ENCODE results near the gene PKHD1. TPM values are rescaled to one million over a fixed set of nuclear protein-coding genes. Genes with fewer than 3 reads are reported as not detected.

PKHD1 gene
- polyA plus RNA-seq, 4 donors = under 0.01 to 1.3 TPM; not detected in 2

DNA sequence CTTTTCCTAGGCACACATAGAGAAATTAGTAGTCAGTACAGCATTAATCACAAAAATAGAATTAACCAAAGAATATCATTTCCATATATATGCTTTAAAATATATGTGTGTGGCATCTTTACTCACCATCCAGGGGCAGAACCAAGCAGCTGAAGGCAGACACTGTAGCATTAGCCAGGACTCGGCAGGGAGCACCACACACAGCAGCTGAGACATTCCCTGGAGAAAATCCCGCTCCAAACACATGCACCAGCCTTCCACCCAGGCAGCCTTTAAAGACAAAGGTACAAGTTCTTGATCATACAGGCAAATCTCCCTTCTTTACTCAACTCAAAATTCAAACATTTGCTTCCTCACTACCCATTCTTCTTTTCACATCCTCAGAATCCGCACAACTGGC lies 64.7 kb downstream of the PKHD1 start:
- DNase-seq (no peak), FAIRE-seq (no peak)
- WGBS, 3 donors = 77% methylated on average over 3 of the region's 3 CpGs

DNA sequence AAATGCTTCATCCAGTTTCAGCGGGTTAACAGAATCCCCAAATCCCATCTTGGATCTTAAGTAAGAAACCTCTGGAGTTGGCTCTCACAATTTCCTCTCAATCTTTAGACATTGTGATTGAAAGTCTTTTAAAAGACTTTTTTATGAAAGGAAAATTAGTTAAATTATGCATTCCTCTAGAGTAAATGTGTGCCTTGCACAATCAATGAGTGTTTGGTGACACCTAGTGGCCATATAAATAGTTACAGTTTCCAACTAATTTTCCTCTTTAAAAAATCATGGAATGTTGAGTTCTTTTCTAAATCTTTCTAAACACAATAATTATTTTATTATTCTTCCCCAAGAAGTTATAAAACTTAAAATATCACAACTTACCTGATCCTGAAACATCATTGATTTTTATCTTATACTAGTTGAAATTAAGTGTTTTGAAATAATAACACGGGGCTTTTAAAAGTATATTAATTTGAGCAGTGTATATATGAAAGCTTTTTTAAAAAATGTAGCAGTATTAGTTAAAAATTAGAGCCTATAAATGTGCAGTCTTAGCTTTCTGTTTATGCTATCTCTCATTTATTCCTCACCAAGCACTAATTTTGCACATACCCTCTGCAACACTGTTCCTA lies 66.4 kb downstream of the PKHD1 start:
- peak; percentile 96 for FAIRE-seq
- Histone ChIP-seq H3K9me3 (ENCODE audit: control insufficient read depth in 2 of 2, insufficient read depth in 1 of 2, low read depth in 1 of 2, low read length in 1 of 2) (no peaks in the 10 kb centered on the region), H3K27ac (ENCODE audit: low read depth in 1 of 3, low read length in 2 of 3) (no peak overlapping the region)

More for the DNA sequence above, 64.7 kb downstream of the PKHD1 start:
- Histone ChIP-seq H3K27ac (ENCODE audit: low read depth in 1 of 3, low read length in 2 of 3) (no peak overlapping the region), H3K4me1 (ENCODE audit: control insufficient read depth in 3 of 3, insufficient read depth in 2 of 3, low read depth in 1 of 3, low read length in 2 of 3) (peaks cover 0 to 21% (median 5%) of the 10 kb centered on the region in 3 donors), H3K27me3 (ENCODE audit: control insufficient read depth in 3 of 3, insufficient read depth in 3 of 3, low read length in 3 of 3) (no peaks in the 10 kb centered on the region), H3K36me3 (ENCODE audit: control insufficient read depth in 3 of 3, insufficient read depth in 2 of 3, low read depth in 1 of 3, low read length in 3 of 3) (no peaks in the 10 kb centered on the region), H3K4me3 (ENCODE audit: low read depth in 1 of 3, low read length in 3 of 3) (no peak overlapping the region), H3K9me3 (ENCODE audit: control insufficient read depth in 2 of 2, insufficient read depth in 1 of 2, low read depth in 1 of 2, low read length in 1 of 2) (no peaks in the 10 kb centered on the region)

GRCh38 chr6:52019881-52020280 lies 67.5 kb downstream of the PKHD1 start:
- no peak for FAIRE-seq
- WGBS, 3 donors = 13 to 44% (median 34%) methylated on average over 5 of the region's 5 CpGs
- peak; percentile 23 to 40 for DNase-seq
- Histone ChIP-seq H3K27me3 (ENCODE audit: control insufficient read depth in 3 of 3, insufficient read depth in 3 of 3, low read length in 3 of 3) (no peaks in the 10 kb centered on the region), H3K4me3 (ENCODE audit: low read depth in 1 of 3, low read length in 3 of 3) (no peak overlapping the region), H3K9me3 (ENCODE audit: control insufficient read depth in 2 of 2, insufficient read depth in 1 of 2, low read depth in 1 of 2, low read length in 1 of 2) (no peaks in the 10 kb centered on the region), H3K4me1 (ENCODE audit: control insufficient read depth in 3 of 3, insufficient read depth in 2 of 3, low read depth in 1 of 3, low read length in 2 of 3) (peaks cover 0 to 24% (median 5%) of the 10 kb centered on the region in 3 donors), H3K27ac (ENCODE audit: low read depth in 1 of 3, low read length in 2 of 3) (peak overlapping the region in 1 of 3 donors; percentile 35), H3K36me3 (ENCODE audit: control insufficient read depth in 3 of 3, insufficient read depth in 2 of 3, low read depth in 1 of 3, low read length in 3 of 3) (no peaks in the 10 kb centered on the region)

More for the DNA sequence above, 66.4 kb downstream of the PKHD1 start:
- H3K4me3 ChIP-seq (ENCODE audit: low read depth in 1 of 3, low read length in 3 of 3) = no peak overlapping the region
- 88 to 94% (median 91%) methylated on average over 2 of the region's 2 CpGs for WGBS, 3 donors
- peaks cover 0 to 24% (median 5%) of the 10 kb centered on the region in 3 donors for H3K4me1 ChIP-seq (ENCODE audit: control insufficient read depth in 3 of 3, insufficient read depth in 2 of 3, low read depth in 1 of 3, low read length in 2 of 3)
- peak; percentile 33 to 44 for DNase-seq
- H3K36me3 ChIP-seq (ENCODE audit: control insufficient read depth in 3 of 3, insufficient read depth in 2 of 3, low read depth in 1 of 3, low read length in 3 of 3) = no peaks in the 10 kb centered on the region
- no peaks in the 10 kb centered on the region for H3K27me3 ChIP-seq (ENCODE audit: control insufficient read depth in 3 of 3, insufficient read depth in 3 of 3, low read length in 3 of 3)

DNA sequence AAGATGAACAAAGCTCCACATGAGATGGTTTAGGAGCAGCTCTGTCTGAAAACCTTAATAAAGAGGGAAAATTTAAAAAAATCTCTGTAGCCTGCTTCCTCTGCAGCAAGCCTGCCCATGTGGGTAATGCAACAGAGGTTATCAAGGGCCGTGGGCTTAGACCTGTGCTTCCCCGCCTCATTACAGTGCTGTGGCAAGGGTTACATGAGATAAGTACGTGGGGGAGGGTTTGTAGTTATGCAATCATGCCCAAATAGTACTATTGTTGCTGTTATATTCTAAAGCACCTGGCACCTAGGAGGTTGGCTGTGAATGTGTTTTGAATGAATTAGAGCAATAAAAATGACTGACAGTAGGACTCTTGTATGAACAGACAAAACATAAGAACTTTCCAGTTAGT lies 68.3 kb downstream of the PKHD1 start:
- H3K4me1 ChIP-seq (ENCODE audit: control insufficient read depth in 3 of 3, insufficient read depth in 2 of 3, low read depth in 1 of 3, low read length in 2 of 3) = peaks cover 0 to 24% (median 5%) of the 10 kb centered on the region in 3 donors
- FAIRE-seq (no peak), DNase-seq (peak; percentile 56 to 57)
- H3K36me3 ChIP-seq (ENCODE audit: control insufficient read depth in 3 of 3, insufficient read depth in 2 of 3, low read depth in 1 of 3, low read length in 3 of 3) = no peaks in the 10 kb centered on the region
- H3K27me3 ChIP-seq (ENCODE audit: control insufficient read depth in 3 of 3, insufficient read depth in 3 of 3, low read length in 3 of 3) = no peaks in the 10 kb centered on the region
- H3K9me3 ChIP-seq (ENCODE audit: control insufficient read depth in 2 of 2, insufficient read depth in 1 of 2, low read depth in 1 of 2, low read length in 1 of 2) = no peaks in the 10 kb centered on the region
- H3K4me3 ChIP-seq (ENCODE audit: low read depth in 1 of 3, low read length in 3 of 3) = no peak overlapping the region
- 4 to 48% (median 28%) methylated on average over 3 of the region's 3 CpGs for WGBS, 3 donors
- H3K27ac ChIP-seq (ENCODE audit: low read depth in 1 of 3, low read length in 2 of 3) = peak overlapping the region in 1 of 3 donors; percentile 35

GRCh38 chr6:52016915-52017748 lies 70.3 kb downstream of the PKHD1 start:
- no peak overlapping the region for H3K27ac ChIP-seq (ENCODE audit: low read depth in 1 of 3, low read length in 2 of 3)

GRCh38 chr6:52015953-52016352 lies 71.5 kb downstream of the PKHD1 start:
- Histone ChIP-seq H3K9me3 (ENCODE audit: control insufficient read depth in 2 of 2, insufficient read depth in 1 of 2, low read depth in 1 of 2, low read length in 1 of 2) (no peaks in the 10 kb centered on the region), H3K27ac (ENCODE audit: low read depth in 1 of 3, low read length in 2 of 3) (no peak overlapping the region), H3K27me3 (ENCODE audit: control insufficient read depth in 3 of 3, insufficient read depth in 3 of 3, low read length in 3 of 3) (no peaks in the 10 kb centered on the region), H3K4me3 (ENCODE audit: low read depth in 1 of 3, low read length in 3 of 3) (no peak overlapping the region), H3K4me1 (ENCODE audit: control insufficient read depth in 3 of 3, insufficient read depth in 2 of 3, low read depth in 1 of 3, low read length in 2 of 3) (peaks cover 0 to 24% (median 5%) of the 10 kb centered on the region in 3 donors), H3K36me3 (ENCODE audit: control insufficient read depth in 3 of 3, insufficient read depth in 2 of 3, low read depth in 1 of 3, low read length in 3 of 3) (no peaks in the 10 kb centered on the region)
- no peak for DNase-seq
- FAIRE-seq = no peak
- WGBS, 3 donors = 30 to 48% (median 43%) methylated on average over 1 of the region's 1 CpG

More at GRCh38 chr6:52016915-52017748, 70.3 kb downstream of the PKHD1 start:
- Histone ChIP-seq H3K27me3 (ENCODE audit: control insufficient read depth in 3 of 3, insufficient read depth in 3 of 3, low read length in 3 of 3) (no peaks in the 10 kb centered on the region), H3K4me3 (ENCODE audit: low read depth in 1 of 3, low read length in 3 of 3) (no peak overlapping the region), H3K36me3 (ENCODE audit: control insufficient read depth in 3 of 3, insufficient read depth in 2 of 3, low read depth in 1 of 3, low read length in 3 of 3) (no peaks in the 10 kb centered on the region), H3K4me1 (ENCODE audit: control insufficient read depth in 3 of 3, insufficient read depth in 2 of 3, low read depth in 1 of 3, low read length in 2 of 3) (peaks cover 0 to 24% (median 5%) of the 10 kb centered on the region in 3 donors), H3K9me3 (ENCODE audit: control insufficient read depth in 2 of 2, insufficient read depth in 1 of 2, low read depth in 1 of 2, low read length in 1 of 2) (no peaks in the 10 kb centered on the region)
- DNase-seq (peak in 1 of 2 donors; percentile 56), FAIRE-seq (no peak)
- 67 to 78% (median 75%) methylated on average over 14 of the region's 14 CpGs for WGBS, 3 donors

- WGBS, 3 donors = 13 to 54% (median 33%) methylated on average over 1 of the region's 1 CpG
- FAIRE-seq (no peak), DNase-seq (no peak)
- Histone ChIP-seq H3K4me3 (ENCODE audit: low read depth in 1 of 3, low read length in 3 of 3) (no peak overlapping the region), H3K27me3 (ENCODE audit: control insufficient read depth in 3 of 3, insufficient read depth in 3 of 3, low read length in 3 of 3) (no peaks in the 10 kb centered on the region), H3K4me1 (ENCODE audit: control insufficient read depth in 3 of 3, insufficient read depth in 2 of 3, low read depth in 1 of 3, low read length in 2 of 3) (peaks cover 0 to 11% (median 2%) of the 10 kb centered on the region in 3 donors), H3K9me3 (ENCODE audit: control insufficient read depth in 2 of 2, insufficient read depth in 1 of 2, low read depth in 1 of 2, low read length in 1 of 2) (no peaks in the 10 kb centered on the region), H3K36me3 (ENCODE audit: control insufficient read depth in 3 of 3, insufficient read depth in 2 of 3, low read depth in 1 of 3, low read length in 3 of 3) (no peaks in the 10 kb centered on the region), H3K27ac (ENCODE audit: low read depth in 1 of 3, low read length in 2 of 3) (no peak overlapping the region)
Measured at GRCh38 chr6:52014391-52014790, 73.0 kb downstream of the PKHD1 start.

- Histone ChIP-seq H3K9me3 (ENCODE audit: control insufficient read depth in 2 of 2, insufficient read depth in 1 of 2, low read depth in 1 of 2, low read length in 1 of 2) (no peaks in the 10 kb centered on the region), H3K4me3 (ENCODE audit: low read depth in 1 of 3, low read length in 3 of 3) (no peak overlapping the region), H3K27ac (ENCODE audit: low read depth in 1 of 3, low read length in 2 of 3) (no peak overlapping the region), H3K4me1 (ENCODE audit: control insufficient read depth in 3 of 3, insufficient read depth in 2 of 3, low read depth in 1 of 3, low read length in 2 of 3) (peaks cover 0 to 3% (median 0%) of the 10 kb centered on the region in 3 donors), H3K36me3 (ENCODE audit: control insufficient read depth in 3 of 3, insufficient read depth in 2 of 3, low read depth in 1 of 3, low read length in 3 of 3) (no peaks in the 10 kb centered on the region), H3K27me3 (ENCODE audit: control insufficient read depth in 3 of 3, insufficient read depth in 3 of 3, low read length in 3 of 3) (no peaks in the 10 kb centered on the region)
- FAIRE-seq (no peak), DNase-seq (no peak)
- WGBS, 3 donors = 46 to 82% (median 71%) methylated on average over 1 of the region's 1 CpG
Measured at GRCh38 chr6:52013035-52013434, 74.4 kb downstream of the PKHD1 start.
